ENCODE measurements around the gene MAP7D2.
A peak's percentile ranks its signal among the peaks of the same experiment; 100 is the strongest.

MAP7D2 gene

DNA sequence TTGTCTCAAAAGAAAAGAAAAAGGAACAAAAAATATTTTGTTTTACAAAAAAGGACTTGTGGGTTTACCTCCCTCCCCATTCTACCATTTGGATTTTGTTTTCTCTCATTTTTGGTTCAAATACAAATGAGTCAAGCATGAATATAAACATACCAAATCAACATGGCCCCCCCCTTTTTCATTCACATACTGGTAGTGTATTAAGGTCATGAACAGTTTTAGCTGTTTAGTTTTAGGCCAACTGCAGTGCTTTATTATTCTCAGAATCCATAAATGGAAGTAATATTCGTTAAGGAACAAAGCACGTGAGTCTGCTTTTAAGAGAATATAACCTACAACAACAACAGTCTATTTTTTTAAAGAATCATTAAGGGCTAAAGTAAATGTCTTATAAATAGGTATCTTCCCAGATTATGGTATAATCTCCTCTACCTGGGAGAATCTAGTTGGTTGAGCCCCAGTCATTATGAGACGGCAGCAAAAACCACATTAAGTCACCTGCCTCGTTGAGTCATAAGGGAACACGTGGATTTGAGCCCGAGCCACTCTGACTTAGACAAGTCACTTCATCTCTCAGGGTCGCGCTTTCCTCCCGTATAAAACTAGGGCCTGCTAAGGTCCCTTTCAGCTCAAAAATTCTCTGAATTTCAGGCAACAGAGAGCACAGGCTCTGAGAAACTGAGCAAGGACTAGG lies 152.5 kb downstream of the MAP7D2 start:
- peak; percentile 20 for DNase-seq

- no peak for DNase-seq
Observed at GRCh38 chrX:19960913-19961312, 155.8 kb downstream of the MAP7D2 start.

DNA sequence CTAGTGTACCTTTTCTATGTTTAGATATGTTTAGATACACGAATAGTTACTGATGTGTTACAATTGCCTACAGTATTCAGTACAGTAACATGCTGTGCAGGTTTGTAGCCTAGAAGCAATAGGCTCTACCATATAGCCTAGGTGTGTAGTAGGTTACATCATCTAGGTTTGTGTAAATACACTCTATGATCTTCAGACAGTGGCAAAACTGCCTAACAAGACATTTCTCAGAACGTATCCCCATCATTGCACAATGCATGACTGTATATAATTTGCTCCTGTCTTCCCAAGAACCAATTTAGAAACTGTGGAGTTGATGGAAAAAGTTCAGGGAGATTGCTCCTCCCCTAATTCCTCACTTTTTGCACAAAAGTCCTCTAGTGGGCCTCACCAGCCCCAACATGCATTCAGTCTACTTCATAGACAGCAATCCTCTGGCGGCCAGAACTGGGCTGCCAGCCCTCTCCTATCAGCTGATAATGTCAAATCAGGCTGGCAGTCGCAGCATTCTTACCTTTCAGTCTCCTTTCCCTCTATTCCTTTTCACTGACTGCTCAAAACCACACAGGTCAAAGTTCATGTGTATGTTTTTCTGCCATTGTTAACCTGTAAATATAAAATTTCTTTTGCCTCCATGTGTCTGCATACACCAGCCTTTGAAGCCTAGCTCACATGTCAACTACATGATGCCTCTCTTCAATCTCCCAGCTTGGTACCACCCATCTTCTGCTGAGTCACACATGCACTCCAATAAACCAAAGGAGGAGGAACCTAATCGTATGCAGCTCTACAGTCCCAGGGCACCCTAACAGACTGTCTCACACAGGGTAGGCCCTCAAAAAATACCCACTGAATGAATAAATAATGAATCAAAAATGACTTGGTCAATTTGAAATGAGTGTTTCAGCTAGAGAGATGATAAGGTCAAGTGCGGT lies 157.9 kb downstream of the MAP7D2 start:
- DNase-seq: no peak

DNA sequence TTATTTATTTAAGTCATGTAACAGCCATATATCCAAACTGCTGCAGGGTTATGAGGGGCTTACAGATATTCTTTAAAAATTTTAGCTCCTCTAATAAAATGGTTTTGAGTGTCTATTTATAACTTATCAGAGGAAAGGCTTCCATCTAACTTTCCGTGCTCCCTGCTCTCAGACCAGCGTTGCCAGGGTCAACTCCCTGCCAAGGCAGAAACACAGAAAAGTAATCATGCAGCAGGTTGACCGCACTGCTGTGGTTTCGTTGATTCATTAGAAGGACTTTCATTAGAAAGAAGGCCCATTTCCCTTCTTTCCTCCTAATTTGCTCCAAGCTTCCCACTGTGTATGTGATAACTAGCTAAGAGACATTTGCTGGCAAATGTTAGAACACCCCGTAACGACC lies 159.8 kb downstream of the MAP7D2 start:
- DNase-seq: no peak
